T follicular helper cell (primary cell): ENCODE measurements around the gene FTCD.
"Not testable (repeated sequence)": the region's sequence is repeated elsewhere in the genome, so short reads cannot be mapped to it uniquely, and the experiment has no call there.

Source experiments
- DNase-seq: peaks from one replicate; pipeline ENCODE4 v3.0.0-alpha.2; 2020; ENCODE audit warnings: low read depth

FTCD gene

GRCh38 chr21:46171996-46172862 lies 16.9 kb upstream of the FTCD start:
- DNase-seq, result no peak

- DNase-seq, result no peak
These were observed 16.2 kb upstream of the FTCD start for GRCh38 chr21:46171585-46171984.

GRCh38 chr21:46170436-46171193 lies 15.2 kb upstream of the FTCD start:
- DNase-seq, result not testable (repeated sequence)

- no peak for DNase-seq
These were observed 13.4 kb upstream of the FTCD start for GRCh38 chr21:46168659-46169386.

DNA sequence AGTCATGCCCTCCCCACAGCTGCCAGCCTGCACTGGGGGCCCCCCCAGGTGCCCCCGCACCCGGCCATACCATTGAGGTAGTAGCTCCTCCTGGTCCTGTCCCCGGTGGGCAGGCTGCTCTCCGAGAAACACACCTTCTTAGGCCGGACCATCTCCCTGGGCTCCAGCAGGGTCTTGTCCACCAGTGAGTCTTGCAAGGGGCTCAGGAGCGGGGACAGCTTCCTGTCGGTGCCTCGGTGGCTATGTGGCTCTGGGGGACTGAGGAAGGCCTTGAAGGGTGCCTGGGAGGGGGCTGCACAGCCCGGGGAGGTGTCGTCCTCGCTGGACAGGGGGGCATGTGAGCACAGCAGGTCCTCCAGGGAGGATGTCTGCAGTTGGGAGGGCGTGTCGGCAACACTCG lies 12.9 kb upstream of the FTCD start:
- DNase-seq, result no peak

DNA sequence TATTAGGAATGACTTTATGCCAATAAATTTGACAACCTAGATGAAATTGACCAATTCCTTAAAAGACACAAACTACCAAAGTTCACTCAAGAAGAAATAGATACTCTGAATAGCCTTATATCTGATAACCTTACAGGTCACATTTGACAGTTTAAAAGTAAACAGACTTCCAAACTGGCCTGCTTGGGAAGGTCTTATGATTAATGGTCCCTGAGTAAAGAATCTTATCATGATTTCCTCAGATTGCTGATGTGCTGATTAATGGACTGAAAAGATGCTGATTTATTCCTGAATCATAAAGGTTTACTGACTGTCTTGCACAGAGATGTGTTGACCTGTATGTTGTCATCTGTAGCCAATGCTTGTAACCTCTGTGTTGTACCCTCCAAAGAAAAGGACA lies 9.7 kb upstream of the FTCD start:
- DNase-seq, result no peak

- DNase-seq, result no peak
These were observed 8.0 kb upstream of the FTCD start for GRCh38 chr21:46163380-46163779.

- DNase-seq, result no peak
These were observed 6.5 kb upstream of the FTCD start for GRCh38 chr21:46161633-46162592.

GRCh38 chr21:46160907-46161632 lies 5.7 kb upstream of the FTCD start:
- DNase-seq, result no peak

DNA sequence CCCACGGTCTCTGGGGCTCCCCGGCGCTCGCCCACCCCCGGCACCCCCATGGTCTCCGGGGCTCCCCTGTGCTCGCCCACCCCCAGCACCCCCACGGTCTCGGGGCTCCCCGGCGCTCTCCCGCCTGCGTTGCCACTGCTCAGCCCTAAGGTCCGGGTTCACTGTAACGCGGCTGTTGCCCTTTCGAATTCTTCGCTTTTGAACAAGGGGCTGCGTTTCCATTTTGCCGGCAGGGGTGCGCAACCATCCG lies 5.2 kb upstream of the FTCD start:
- DNase-seq, result no peak

- DNase-seq, result no peak
These were observed 4.7 kb upstream of the FTCD start for GRCh38 chr21:46159841-46160656.

- DNase-seq, result no peak
These were observed 4.0 kb upstream of the FTCD start for GRCh38 chr21:46159390-46159789.

DNA sequence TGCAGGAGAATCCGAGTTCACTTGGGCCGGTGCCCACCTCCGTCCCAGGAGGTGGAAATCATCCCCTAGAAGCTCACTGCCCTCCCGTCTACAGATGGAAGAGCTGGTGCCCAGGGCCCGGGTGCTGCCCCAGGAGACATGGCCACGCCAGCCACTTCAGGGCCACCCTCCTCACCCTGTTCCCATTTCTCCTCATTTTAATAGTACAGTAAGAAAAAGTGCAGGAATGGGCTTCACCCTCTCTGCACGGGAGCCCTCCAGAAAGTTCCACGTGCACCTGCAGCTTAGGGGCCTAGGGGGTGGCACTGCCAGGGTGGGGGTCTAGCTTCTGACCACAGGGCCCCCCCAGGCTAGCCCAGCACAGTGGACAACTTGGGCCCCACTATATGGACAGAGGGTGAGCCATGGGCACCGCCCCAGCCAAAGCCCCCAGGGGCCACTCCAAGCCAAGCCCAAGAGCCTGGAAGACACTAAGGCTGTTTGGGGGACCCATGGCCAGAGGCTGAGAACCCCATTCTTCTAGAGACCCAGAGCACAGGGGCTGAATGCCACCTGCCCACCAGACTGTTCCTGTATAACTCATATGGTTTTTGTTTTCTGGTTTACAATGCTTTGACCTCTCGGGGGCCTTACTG lies 3.4 kb upstream of the FTCD start:
- DNase-seq, result no peak

DNA sequence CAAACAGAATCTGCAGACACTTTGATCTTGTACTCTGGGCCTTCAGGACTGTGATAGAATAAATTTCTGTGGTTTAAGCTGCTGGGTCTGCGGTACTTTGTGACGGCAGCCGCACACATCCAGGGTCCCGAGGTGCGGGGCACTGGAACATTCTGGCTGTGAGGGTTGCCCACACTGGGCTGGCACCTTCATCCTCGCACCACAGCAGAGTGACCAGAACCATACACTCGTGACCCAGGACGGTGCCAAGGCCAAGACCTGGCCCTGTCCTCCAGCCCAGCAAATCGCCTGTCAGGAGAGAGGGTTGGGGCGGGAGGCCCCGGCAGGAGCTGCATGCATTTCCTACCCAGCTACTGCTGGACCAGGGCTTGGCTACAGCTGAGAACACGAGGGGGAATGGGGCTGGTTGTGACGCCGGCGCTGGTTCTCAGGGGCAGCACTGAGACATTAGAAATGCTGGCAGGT lies 2.6 kb upstream of the FTCD start:
- DNase-seq, result no peak

GRCh38 chr21:46157396-46157986 lies 2.1 kb upstream of the FTCD start:
- DNase-seq, result no peak

GRCh38 chr21:46156678-46157077 lies 1.3 kb upstream of the FTCD start:
- no peak for DNase-seq

GRCh38 chr21:46156378-46156645 lies 933 bp upstream of the FTCD start:
- DNase-seq, result no peak

- DNase-seq, result no peak
These were observed 345 bp downstream of the FTCD start for GRCh38 chr21:46154955-46155513.
